ENCODE data around the gene GALNTL6.

GALNTL6 gene

DNA sequence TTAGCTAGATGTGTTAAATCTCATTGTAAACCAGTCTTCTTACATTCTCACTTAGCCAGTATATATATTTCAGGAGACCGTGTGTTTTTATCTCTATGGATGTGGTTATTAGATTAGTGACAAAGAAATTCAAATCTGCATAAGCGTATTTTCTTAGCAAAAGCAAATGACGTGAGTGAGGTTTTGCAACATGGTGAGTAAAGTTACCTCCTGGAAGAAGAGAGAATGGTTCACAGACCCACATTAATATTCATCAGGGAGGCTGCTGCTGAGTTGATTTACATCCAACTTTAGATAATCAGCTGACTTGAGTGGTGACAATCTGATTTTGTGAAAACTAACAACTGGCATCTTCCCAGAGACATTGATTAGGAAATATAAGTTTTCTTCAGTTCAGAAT lies 765.5 kb downstream of the GALNTL6 start:
- DNase-seq, result no peak

DNA sequence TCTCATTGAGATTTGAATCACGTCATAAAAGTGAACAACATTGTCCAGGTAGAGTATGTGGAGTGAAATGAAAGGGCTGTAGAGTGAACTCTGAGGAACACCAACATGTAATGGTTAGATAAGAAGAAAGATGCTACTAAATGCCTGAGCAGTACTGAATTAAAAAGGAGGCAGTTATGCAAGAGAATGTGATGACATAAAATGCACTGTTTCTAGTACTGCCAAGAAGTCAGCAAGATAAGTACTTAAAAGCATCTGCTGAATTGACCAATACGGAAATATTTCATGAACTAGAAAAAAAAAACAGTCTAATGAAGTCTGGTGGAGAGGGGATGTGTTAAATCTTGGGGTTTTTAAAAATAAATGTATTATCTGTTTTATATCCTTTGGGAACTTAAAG lies 771.6 kb downstream of the GALNTL6 start:
- no peak for DNase-seq

GRCh38 chr4:172596206-172596605 lies 783.0 kb downstream of the GALNTL6 start:
- no peak for DNase-seq

- no peak for DNase-seq
Observed at GRCh38 chr4:172599554-172599953, 786.4 kb downstream of the GALNTL6 start.

DNA sequence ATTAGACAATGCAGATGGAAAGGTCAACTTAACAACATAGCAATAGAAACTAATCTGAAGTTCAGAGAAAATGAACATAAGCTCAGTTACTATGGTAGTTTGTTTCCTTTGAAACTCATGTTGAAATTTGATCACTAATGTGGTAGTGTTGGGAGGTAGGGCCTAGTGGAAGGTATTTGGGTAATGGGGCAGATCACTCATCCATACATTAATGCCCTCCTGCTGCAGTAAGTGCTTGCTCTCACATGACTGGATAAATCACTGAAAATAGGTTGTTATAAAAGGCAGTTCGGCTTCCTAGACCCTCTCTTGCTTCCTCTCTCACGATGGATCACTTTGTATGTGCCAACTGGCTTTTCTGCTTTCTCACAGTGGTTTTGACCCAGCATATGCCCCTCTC lies 788.0 kb downstream of the GALNTL6 start:
- no peak for DNase-seq

- no peak for DNase-seq
Observed at GRCh38 chr4:172619218-172619617, 806.0 kb downstream of the GALNTL6 start.

DNA sequence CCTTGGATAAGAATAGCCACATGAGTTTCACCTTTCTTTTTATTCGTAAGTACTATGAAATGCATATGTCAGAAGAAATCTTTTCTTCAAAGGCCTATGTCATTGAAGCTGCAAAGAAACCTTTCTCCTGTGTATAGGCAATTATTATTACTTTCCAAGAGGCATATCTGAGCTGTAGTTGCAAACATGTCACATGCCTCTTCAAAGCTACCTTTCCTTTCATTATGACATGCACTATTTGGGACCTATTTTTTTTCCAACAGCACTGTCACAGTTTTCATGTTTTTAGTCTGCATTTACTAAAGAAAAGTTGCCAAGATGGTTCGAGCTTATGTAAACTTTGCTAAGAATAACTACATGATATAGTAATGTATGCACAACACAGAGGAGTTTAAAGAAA lies 806.6 kb downstream of the GALNTL6 start:
- no peak for DNase-seq

DNA sequence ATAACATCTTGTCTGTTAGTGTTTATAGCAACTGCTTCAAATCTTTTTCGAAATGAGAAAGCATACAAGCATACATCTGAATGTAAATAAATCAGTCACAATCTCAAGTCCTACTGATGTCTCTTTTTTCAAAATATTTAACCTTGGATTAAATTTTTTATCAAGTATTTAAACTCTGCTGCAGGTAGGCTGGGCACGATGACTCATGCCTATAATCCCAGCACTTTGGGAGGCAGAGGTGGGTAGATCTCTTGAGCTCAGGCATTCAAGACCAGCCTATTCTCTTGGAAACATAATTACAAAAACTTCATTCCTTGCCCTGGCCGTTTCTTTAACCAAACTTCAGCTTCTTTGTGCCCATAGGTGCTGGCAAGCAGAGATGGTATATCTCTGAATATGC lies 815.1 kb downstream of the GALNTL6 start:
- no peak for DNase-seq

DNA sequence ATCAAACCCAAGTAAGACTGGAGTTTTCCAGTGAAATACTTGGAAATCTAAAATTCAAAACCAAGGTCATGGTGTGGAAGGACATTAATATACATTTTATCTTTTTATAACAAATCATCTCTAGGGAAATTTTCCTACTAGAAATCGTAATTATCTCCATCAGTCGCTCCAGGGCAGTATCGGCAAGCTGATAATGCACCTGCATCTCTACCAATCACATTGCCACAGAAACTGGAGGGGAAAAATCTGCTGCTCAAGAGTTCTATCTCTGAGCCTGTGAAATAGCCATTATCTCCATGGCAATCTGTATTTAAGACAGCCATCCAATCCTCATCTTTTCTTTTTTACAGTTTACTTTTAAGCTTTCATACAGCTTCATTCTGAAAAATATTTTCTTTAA lies 817.1 kb downstream of the GALNTL6 start:
- no peak for DNase-seq

GRCh38 chr4:172631832-172632231 lies 818.6 kb downstream of the GALNTL6 start:
- DNase-seq, result no peak

GRCh38 chr4:172648471-172648870 lies 835.3 kb downstream of the GALNTL6 start:
- no peak for DNase-seq

- no peak for DNase-seq
Observed at GRCh38 chr4:172649143-172649542, 835.9 kb downstream of the GALNTL6 start.

- DNase-seq, result no peak
Observed at GRCh38 chr4:172650758-172651530, 837.7 kb downstream of the GALNTL6 start.

GRCh38 chr4:172651961-172652360 lies 838.8 kb downstream of the GALNTL6 start:
- DNase-seq, result no peak

- no peak for DNase-seq
Observed at GRCh38 chr4:172652369-172652768, 839.2 kb downstream of the GALNTL6 start.

- DNase-seq, result no peak
Observed at GRCh38 chr4:172653676-172654075, 840.5 kb downstream of the GALNTL6 start.

GRCh38 chr4:172654457-172654856 lies 841.3 kb downstream of the GALNTL6 start:
- no peak for DNase-seq

- no peak for DNase-seq
Observed at GRCh38 chr4:172656055-172656454, 842.9 kb downstream of the GALNTL6 start.

DNA sequence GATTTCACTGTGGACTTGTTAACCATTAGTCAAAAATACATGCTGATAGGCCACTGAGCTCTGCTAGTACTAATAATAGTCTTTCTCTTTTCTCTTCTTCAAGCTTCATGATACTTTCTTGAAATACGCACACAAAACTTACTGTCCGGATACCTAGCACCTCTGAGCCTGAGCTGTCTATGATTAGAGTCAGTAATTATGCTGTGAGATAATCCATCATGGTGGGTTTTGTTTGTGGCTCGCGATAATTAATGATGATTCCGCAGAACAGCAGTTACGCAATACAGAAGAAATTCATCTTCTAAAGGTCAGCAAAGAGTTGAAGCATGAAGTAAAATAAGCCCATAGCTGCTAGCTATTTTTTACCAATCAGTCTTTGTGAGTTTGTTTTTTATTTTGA lies 843.9 kb downstream of the GALNTL6 start:
- no peak for DNase-seq

DNA sequence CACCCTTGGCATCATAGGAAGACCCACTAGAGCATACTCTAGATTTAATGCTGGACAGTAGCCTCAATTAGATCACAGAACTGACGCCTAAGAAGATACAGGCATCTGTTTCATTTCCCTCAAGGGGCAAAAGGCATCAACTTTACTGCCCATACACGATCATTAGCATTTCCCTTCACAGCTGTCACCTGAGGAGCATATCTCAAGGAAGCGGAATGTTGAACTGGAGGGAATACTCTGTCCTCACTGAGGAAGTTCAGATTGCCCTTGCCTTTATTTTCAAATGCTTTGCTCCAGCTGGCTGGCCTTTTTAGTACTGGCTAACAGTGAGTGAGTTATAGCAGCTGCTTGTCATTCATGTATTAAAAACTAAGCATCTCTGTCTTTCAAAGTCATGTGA lies 847.0 kb downstream of the GALNTL6 start:
- no peak for DNase-seq

GRCh38 chr4:172662113-172662512 lies 848.9 kb downstream of the GALNTL6 start:
- no peak for DNase-seq

GRCh38 chr4:172666711-172667368 lies 853.6 kb downstream of the GALNTL6 start:
- no peak for DNase-seq

GRCh38 chr4:172674811-172675210 lies 861.6 kb downstream of the GALNTL6 start:
- DNase-seq, result no peak

- no peak for DNase-seq
Observed at GRCh38 chr4:172675232-172675631, 862.0 kb downstream of the GALNTL6 start.

- no peak for DNase-seq
Observed at GRCh38 chr4:172680691-172681090, 867.5 kb downstream of the GALNTL6 start.
